Effector memory CD8-positive, alpha-beta T cell (primary cell): ENCODE measurements around the gene BICC1.
"Not testable (repeated sequence)": the region's sequence is repeated elsewhere in the genome, so short reads cannot be mapped to it uniquely, and the experiment has no call there.

Experiments
- ATAC-seq: fragments of 150-1000 bp; cut with Tn5 transposase; replicated peaks from 2 replicates; pipeline ENCODE4 v1.10.0; 2021; ENCODE audit warnings: mild to moderate bottlenecking, moderate library complexity
- DNase-seq, 3 experiments: peaks; one replicate each; pipeline ENCODE4 v3.0.0; 2021
- H3K27ac Mint-ChIP-seq, 2 donors: one replicate each; pipeline ENCODE4 v1.8.0; 2022; ENCODE audit warnings: mild to moderate bottlenecking in 2 of 2, mixed read lengths in 2 of 2, moderate library complexity in 2 of 2
- H3K27me3 Mint-ChIP-seq, 2 donors: one replicate each; pipeline ENCODE4 v1.8.0; 2022; ENCODE audit warnings: mixed read lengths in 2 of 2
- H3K36me3 Mint-ChIP-seq: one replicate; pipeline ENCODE4 v1.8.0; 2022; ENCODE audit warnings: mild to moderate bottlenecking, moderate library complexity, mixed read lengths; ENCODE audit not compliant: insufficient read depth
- H3K4me1 Mint-ChIP-seq, 2 donors: one replicate each; pipeline ENCODE4 v1.8.0; 2022; ENCODE audit warnings: low read depth in 2 of 2, mixed read lengths in 2 of 2
- H3K4me3 Mint-ChIP-seq, 2 donors: one replicate each; pipeline ENCODE4 v1.8.0; 2022; ENCODE audit warnings: mild to moderate bottlenecking in 2 of 2, mixed read lengths in 2 of 2, moderate library complexity in 2 of 2
- H3K9me3 Mint-ChIP-seq, 2 donors: one replicate each; pipeline ENCODE4 v1.8.0; 2022; ENCODE audit warnings: mixed read lengths in 2 of 2

The BICC1 gene

GRCh38 chr10:58846856-58847255, 334.2 kb downstream of the BICC1 start:
- Mint-ChIP-seq H3K36me3 (no peaks in the 10 kb centered on the region), H3K4me1 (no peaks in the 10 kb centered on the region), H3K27ac (no peak overlapping the region), H3K27me3 (no peaks in the 10 kb centered on the region), H3K9me3 (peaks cover 0 to 5% of the 10 kb centered on the region in 2 donors), H3K4me3 (no peak overlapping the region)
- DNase-seq (no peak), ATAC-seq (no peak)

GRCh38 chr10:58851606-58852005, 338.9 kb downstream of the BICC1 start:
- DNase-seq (no peak), ATAC-seq (no peak)
- no peak overlapping the region for H3K4me3 Mint-ChIP-seq
- H3K9me3 Mint-ChIP-seq, result peaks cover 0 to 5% of the 10 kb centered on the region in 2 donors
- H3K27ac Mint-ChIP-seq, result no peak overlapping the region
- no peaks in the 10 kb centered on the region for H3K36me3 Mint-ChIP-seq
- H3K4me1 Mint-ChIP-seq, result no peaks in the 10 kb centered on the region
- H3K27me3 Mint-ChIP-seq, result no peaks in the 10 kb centered on the region

- Mint-ChIP-seq H3K27ac (no peak overlapping the region), H3K4me3 (no peak overlapping the region), H3K27me3 (no peaks in the 10 kb centered on the region), H3K36me3 (no peaks in the 10 kb centered on the region), H3K4me1 (no peaks in the 10 kb centered on the region), H3K9me3 (peaks cover 0 to 3% of the 10 kb centered on the region in 2 donors)
- ATAC-seq (no peak), DNase-seq (no peak)
Measured at GRCh38 chr10:58853668-58854067, 341.0 kb downstream of the BICC1 start.

- H3K27me3 Mint-ChIP-seq, result peaks cover 0 to 3% of the 10 kb centered on the region in 2 donors
- peaks cover 0 to 6% of the 10 kb centered on the region in 2 donors for H3K9me3 Mint-ChIP-seq
- H3K4me1 Mint-ChIP-seq, result no peaks in the 10 kb centered on the region
- ATAC-seq (no peak), DNase-seq (no peak)
- H3K27ac Mint-ChIP-seq, result no peak overlapping the region
- H3K4me3 Mint-ChIP-seq, result no peak overlapping the region
- H3K36me3 Mint-ChIP-seq, result no peaks in the 10 kb centered on the region
Measured at GRCh38 chr10:58854811-58855210, 342.1 kb downstream of the BICC1 start.

GRCh38 chr10:58856508-58857240, 344.0 kb downstream of the BICC1 start:
- Mint-ChIP-seq H3K9me3 (peaks cover 0 to 6% of the 10 kb centered on the region in 2 donors), H3K27me3 (peaks cover 0 to 8% of the 10 kb centered on the region in 2 donors), H3K27ac (no peak overlapping the region), H3K4me3 (no peak overlapping the region), H3K36me3 (no peaks in the 10 kb centered on the region), H3K4me1 (no peaks in the 10 kb centered on the region)
- no peak for DNase-seq
- no peak for ATAC-seq

- Mint-ChIP-seq H3K4me3 (no peak overlapping the region), H3K27me3 (peaks cover 0 to 8% of the 10 kb centered on the region in 2 donors), H3K4me1 (no peaks in the 10 kb centered on the region), H3K36me3 (no peaks in the 10 kb centered on the region), H3K27ac (no peak overlapping the region), H3K9me3 (peaks cover under 1 to 9% of the 10 kb centered on the region in 2 donors)
- DNase-seq, result no peak
- no peak for ATAC-seq
Measured at GRCh38 chr10:58857251-58857805, 344.7 kb downstream of the BICC1 start.

- H3K36me3 Mint-ChIP-seq, H3K4me3 Mint-ChIP-seq, ATAC-seq, H3K27ac Mint-ChIP-seq, DNase-seq, H3K27me3 Mint-ChIP-seq, H3K4me1 Mint-ChIP-seq: not testable (repeated sequence)
- peaks cover 8 to 12% of the 10 kb centered on the region in 2 donors for H3K9me3 Mint-ChIP-seq
Measured at GRCh38 chr10:58858123-58858522, 345.5 kb downstream of the BICC1 start.

GRCh38 chr10:58859526-58859925, 346.9 kb downstream of the BICC1 start:
- ATAC-seq (no peak), DNase-seq (no peak)
- peaks cover 11 to 12% of the 10 kb centered on the region in 2 donors for H3K9me3 Mint-ChIP-seq
- peaks cover 0 to 9% of the 10 kb centered on the region in 2 donors for H3K27me3 Mint-ChIP-seq
- no peak overlapping the region for H3K27ac Mint-ChIP-seq
- H3K4me3 Mint-ChIP-seq, result no peak overlapping the region
- H3K36me3 Mint-ChIP-seq, result no peaks in the 10 kb centered on the region
- no peaks in the 10 kb centered on the region for H3K4me1 Mint-ChIP-seq

GRCh38 chr10:58867683-58868082, 355.0 kb downstream of the BICC1 start:
- Mint-ChIP-seq H3K27me3 (peaks cover 0 to 8% of the 10 kb centered on the region in 2 donors), H3K4me1 (no peaks in the 10 kb centered on the region), H3K4me3 (no peak overlapping the region), H3K36me3 (no peaks in the 10 kb centered on the region), H3K9me3 (peaks cover 10 to 14% of the 10 kb centered on the region in 2 donors), H3K27ac (no peak overlapping the region)
- ATAC-seq (no peak), DNase-seq (no peak)

GRCh38 chr10:58868736-58869435, 356.2 kb downstream of the BICC1 start:
- H3K36me3 Mint-ChIP-seq, result no peaks in the 10 kb centered on the region
- peaks cover 0 to 8% of the 10 kb centered on the region in 2 donors for H3K27me3 Mint-ChIP-seq
- DNase-seq (no peak), ATAC-seq (no peak)
- H3K4me3 Mint-ChIP-seq, result no peak overlapping the region
- no peak overlapping the region for H3K27ac Mint-ChIP-seq
- no peaks in the 10 kb centered on the region for H3K4me1 Mint-ChIP-seq
- H3K9me3 Mint-ChIP-seq, result peaks cover 7 to 9% of the 10 kb centered on the region in 2 donors

- ATAC-seq (no peak), DNase-seq (no peak)
- no peaks in the 10 kb centered on the region for H3K4me1 Mint-ChIP-seq
- peaks cover 6 to 7% of the 10 kb centered on the region in 2 donors for H3K9me3 Mint-ChIP-seq
- H3K4me3 Mint-ChIP-seq, result no peak overlapping the region
- peaks cover 0 to 2% of the 10 kb centered on the region in 2 donors for H3K27me3 Mint-ChIP-seq
- no peak overlapping the region for H3K27ac Mint-ChIP-seq
- no peaks in the 10 kb centered on the region for H3K36me3 Mint-ChIP-seq
Measured at GRCh38 chr10:58870070-58870469, 357.4 kb downstream of the BICC1 start.

GRCh38 chr10:58873161-58873560, 360.5 kb downstream of the BICC1 start:
- Mint-ChIP-seq H3K27ac (no peak overlapping the region), H3K27me3 (no peaks in the 10 kb centered on the region), H3K9me3 (no peaks in the 10 kb centered on the region), H3K4me1 (no peaks in the 10 kb centered on the region), H3K4me3 (no peak overlapping the region), H3K36me3 (no peaks in the 10 kb centered on the region)
- DNase-seq, result no peak
- ATAC-seq, result no peak
